ENCODE data around the gene ZNF597. TPM values are rescaled to one million over a fixed set of nuclear protein-coding genes. Genes with fewer than 3 reads are reported as not detected.

The ZNF597 gene, protein sequence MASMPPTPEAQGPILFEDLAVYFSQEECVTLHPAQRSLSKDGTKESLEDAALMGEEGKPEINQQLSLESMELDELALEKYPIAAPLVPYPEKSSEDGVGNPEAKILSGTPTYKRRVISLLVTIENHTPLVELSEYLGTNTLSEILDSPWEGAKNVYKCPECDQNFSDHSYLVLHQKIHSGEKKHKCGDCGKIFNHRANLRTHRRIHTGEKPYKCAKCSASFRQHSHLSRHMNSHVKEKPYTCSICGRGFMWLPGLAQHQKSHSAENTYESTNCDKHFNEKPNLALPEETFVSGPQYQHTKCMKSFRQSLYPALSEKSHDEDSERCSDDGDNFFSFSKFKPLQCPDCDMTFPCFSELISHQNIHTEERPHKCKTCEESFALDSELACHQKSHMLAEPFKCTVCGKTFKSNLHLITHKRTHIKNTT
- total RNA-seq, result 2.7 TPM

DNA sequence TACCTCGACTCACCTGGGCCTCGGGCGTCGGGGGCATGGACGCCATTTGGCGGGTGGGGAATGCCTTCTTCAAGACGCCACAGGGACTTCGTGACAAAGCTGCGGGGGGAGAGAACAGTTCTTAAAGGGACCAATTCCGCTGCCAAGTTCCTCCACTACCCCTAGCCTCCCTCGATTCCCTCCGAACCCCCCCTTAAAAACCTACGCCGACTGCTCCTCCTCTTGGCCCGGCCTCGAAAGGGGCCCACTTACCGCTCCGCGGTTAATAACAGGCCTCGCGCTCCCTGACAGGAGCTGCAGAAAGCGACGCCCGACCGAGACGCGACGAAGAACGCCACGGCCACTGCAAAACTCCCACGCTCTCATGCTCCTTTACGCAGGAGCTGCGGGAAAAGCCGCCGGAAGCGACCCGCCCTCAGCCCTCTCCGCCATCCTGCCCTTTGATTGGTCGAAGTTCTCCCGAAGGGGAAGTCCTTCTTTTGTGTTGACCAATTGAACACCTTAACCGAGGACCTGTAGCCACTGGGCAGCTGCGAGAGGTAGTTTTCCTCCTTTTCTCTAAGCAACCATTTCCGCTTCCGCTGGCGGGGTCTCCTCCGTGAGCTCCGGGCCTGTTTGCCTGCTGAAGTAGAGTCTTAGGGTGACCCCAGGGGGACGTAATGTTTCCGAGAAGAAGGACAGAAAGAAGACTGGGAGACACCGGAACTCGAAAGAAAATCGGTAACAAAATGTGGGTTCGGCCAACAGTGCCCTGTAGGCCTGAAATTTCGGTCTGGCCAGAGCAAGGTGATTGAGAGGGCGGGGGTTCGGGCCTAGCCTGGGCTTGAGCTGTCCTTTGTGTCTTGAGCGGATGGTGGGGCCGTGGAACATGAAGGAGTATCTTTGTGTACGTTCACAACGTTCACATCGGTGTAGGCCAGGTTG lies at the start of gene ZNF597, which contains the start of gene NAA60:
Gene ZNF597, minus strand, starts transcription at position 397 of the 924 bp plus-strand sequence. Its CDS starts 351 bp downstream, at position 46.
Gene NAA60, plus strand, starts transcription at position 573 of the 924 bp plus-strand sequence. CDS start 32,548 bp downstream, outside the sequence.

DNA sequence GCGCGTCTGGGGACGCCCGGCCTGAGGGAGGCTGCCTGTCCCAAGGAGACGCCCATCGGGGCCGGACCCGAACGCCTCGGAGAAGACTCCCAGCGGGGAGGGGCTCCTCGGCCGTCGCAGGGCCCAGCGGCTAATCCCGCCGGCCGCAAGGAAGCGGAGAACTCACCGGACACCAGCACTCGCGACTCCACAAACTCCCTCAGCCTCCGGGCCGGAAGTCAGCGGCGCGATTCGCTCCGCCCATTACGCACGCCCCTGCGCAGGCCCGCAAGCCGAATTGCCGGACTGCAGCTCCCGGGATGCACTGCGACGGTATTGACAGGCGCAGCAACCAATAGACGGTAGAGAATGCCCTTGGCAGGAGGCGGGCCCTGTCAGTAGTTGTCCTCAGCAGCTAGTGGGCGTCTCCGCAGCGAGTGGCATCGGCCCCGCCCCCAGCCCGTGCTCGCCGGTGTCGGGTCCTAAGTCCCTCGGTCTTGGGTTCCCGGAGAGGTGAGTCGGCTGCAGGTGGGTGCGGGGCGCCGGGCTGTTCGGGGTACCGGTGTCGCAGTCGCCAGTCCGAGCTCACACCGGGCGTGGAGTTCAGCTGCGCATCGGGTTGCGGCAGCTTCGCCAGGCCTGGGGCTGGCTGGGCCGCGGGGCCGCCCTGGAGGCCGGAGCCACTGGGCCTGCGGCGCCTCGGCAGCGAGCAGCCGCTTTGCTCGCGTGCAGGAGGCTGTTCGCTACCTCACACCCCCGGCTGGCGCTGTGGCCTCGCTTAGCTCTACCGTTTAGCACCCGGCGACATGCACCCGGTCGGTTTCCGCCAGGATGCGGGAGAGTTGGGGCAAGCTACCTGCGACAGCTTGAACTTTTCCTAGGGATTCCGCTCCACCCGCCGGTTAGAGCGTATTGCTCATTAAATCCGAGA lies 42.3 kb downstream of the ZNF597 start, which contains the start of the genes ZNF174 and ZSCAN32:
Gene ZNF174, plus strand, starts transcription at position 437 of the 910 bp plus-strand sequence. CDS start 790 bp downstream, outside the sequence.
Gene ZSCAN32, minus strand, starts transcription at position 226 of the 910 bp plus-strand sequence. CDS start 3,447 bp downstream, outside the sequence.

Small RNA genes within 50 kb of the gene (small RNA-seq; reads per million reads assigned to genes)
- not detected for gene MIR6126 (ENCODE audit: low replicate concordance)

Other genes with a start within 250 kb of the ZNF597 start
- gene ZNF200, start 208.3 kb downstream of the ZNF597 start, total RNA-seq, result 9.2 TPM
- gene MEFV, start 186.9 kb downstream of the ZNF597 start, total RNA-seq, result 2.9 TPM
- gene ZNF263, start 160.0 kb downstream of the ZNF597 start, total RNA-seq, result 55.0 TPM
- gene TIGD7, start 138.1 kb downstream of the ZNF597 start, total RNA-seq, result 14.2 TPM
- 36.3 TPM for gene ZNF75A, start 138.0 kb downstream of the ZNF597 start, total RNA-seq
- gene OR2C1, start 87.6 kb downstream of the ZNF597 start, total RNA-seq, result 1.3 TPM
- gene ZSCAN32, start 42.5 kb downstream of the ZNF597 start, total RNA-seq, result 13.0 TPM
- 9.0 TPM for gene ZNF174, start 42.3 kb downstream of the ZNF597 start, total RNA-seq
- 27.6 TPM for gene NAA60, start 176 bp upstream of the ZNF597 start, total RNA-seq
- gene C16orf90, start 52.0 kb upstream of the ZNF597 start, total RNA-seq, result not detected
- gene CLUAP1, start 57.5 kb upstream of the ZNF597 start, total RNA-seq, result 16.9 TPM
- gene NLRC3, start 133.9 kb upstream of the ZNF597 start, total RNA-seq, result 1.9 TPM
- 6.8 TPM for gene SLX4, start 168.1 kb upstream of the ZNF597 start, total RNA-seq
- 60.0 TPM for gene DNASE1, start 211.2 kb upstream of the ZNF597 start, total RNA-seq

All from metanephros (tissue), 2 donors.